Endothelial cell of umbilical vein (primary cell): ENCODE results near the gene SPTA1. TPM values are rescaled to one million over a fixed set of nuclear protein-coding genes. Genes with fewer than 3 reads are reported as not detected.
"Not testable (repeated sequence)": the region's sequence is repeated elsewhere in the genome, so short reads cannot be mapped to it uniquely, and the experiment has no call there.

ENCODE experiments used
- BruUV-seq: library from RNA; stranded (reverse); fragments of 400-500 nt; replicated peaks from 2 replicates; lab custom pipeline; 2021; lab: Mats Ljungman, UMichigan
- CTCF ChIA-PET: fragments of 300-600, 350-600 bp; sonication (Branson Sonifier 250); formaldehyde crosslinking; loops from one replicate; lab custom pipeline; 2021; ENCODE audit warnings: antibody characterized with exemption, inconsistent platforms; lab: Charles Lee
- POLR2A ChIA-PET: fragments of 300-600, 350-600 bp; sonication (Branson Sonifier 250); formaldehyde crosslinking; loops from one replicate; lab custom pipeline; 2021; ENCODE audit warnings: antibody characterized with exemption, inconsistent platforms; lab: Charles Lee
- DNase-seq: peaks from one replicate; pipeline ENCODE4 v3.0.0-alpha.2; 2011; ENCODE audit warnings: low read depth, low spot score
- FAIRE-seq: peaks from 2 replicates; lab custom pipeline; 2011; peaks lifted over from hg19 to GRCh38; lab: Jason Lieb, UNC
- H2AFZ ChIP-seq: 2 replicates; pipeline ENCODE4 v1.6.0; 2012; ENCODE audit warnings: low read depth, low read length, control low read depth, inconsistent platforms
- H3K27ac ChIP-seq: 2 replicates; pipeline ENCODE4 v1.5.1; 2011; ENCODE audit warnings: low read depth, mild to moderate bottlenecking, control low read depth, low read length, moderate library complexity; ENCODE audit not compliant: insufficient read depth
- H3K27me3 ChIP-seq, 2 experiments: 2 replicates each; pipeline versions ENCODE4 v1.6.0 to v1.6.1; 2011; ENCODE audit warnings: low read length in 2 of 2, mixed read lengths in 1 of 2; ENCODE audit not compliant: control insufficient read depth in 2 of 2, insufficient read depth in 2 of 2
- H3K36me3 ChIP-seq, 2 experiments: 2 replicates in 1 of 2; 3 replicates in 1 of 2; pipeline ENCODE4 v1.5.1; 2011; ENCODE audit warnings: low read length in 2 of 2, mild to moderate bottlenecking in 1 of 2, moderate library complexity in 1 of 2; ENCODE audit not compliant: control insufficient read depth in 2 of 2, insufficient read depth in 2 of 2; ENCODE audit errors: extremely low read depth in 1 of 2
- H3K4me1 ChIP-seq: 3 replicates; pipeline ENCODE4 v1.5.1; 2011; ENCODE audit warnings: mild to moderate bottlenecking, low read length; ENCODE audit not compliant: control insufficient read depth, insufficient read depth; ENCODE audit errors: extremely low read depth
- H3K4me2 ChIP-seq: 2 replicates; pipeline ENCODE4 v1.6.1; 2011; ENCODE audit warnings: low read length, control low read depth, mixed read lengths; ENCODE audit not compliant: insufficient read depth
- H3K4me3 ChIP-seq, 3 experiments: fragments of 200-600 bp in 1 of 3; sonication (generic), shearing (Covaris generic) in 1 of 3; replicated peaks in 1 of 3; 2 replicates each; pipeline ENCODE4 v1.5.1; 2011 to 2016; ENCODE audit warnings: control low read depth in 3 of 3, low read length in 3 of 3, mild to moderate bottlenecking in 2 of 3, inconsistent platforms in 1 of 3, low read depth in 1 of 3, moderate library complexity in 1 of 3; ENCODE audit not compliant: insufficient read depth in 1 of 3
- H3K79me2 ChIP-seq: 2 replicates; pipeline ENCODE4 v1.6.0; 2012; ENCODE audit warnings: low read length, inconsistent platforms; ENCODE audit not compliant: control insufficient read depth, insufficient read depth
- H3K9ac ChIP-seq: replicated peaks from 2 replicates; pipeline ENCODE3; 2011; ENCODE audit warnings: low read length, control low read depth; ENCODE audit not compliant: insufficient read depth; ENCODE audit errors: extremely low read depth
- H3K9me1 ChIP-seq: replicated peaks from 3 replicates; pipeline ENCODE4 v1.6.0; 2011; ENCODE audit warnings: mild to moderate bottlenecking, low read length; ENCODE audit not compliant: control insufficient read depth, insufficient read depth; ENCODE audit errors: extremely low read depth
- H3K9me3 ChIP-seq: replicated peaks from 2 replicates; pipeline ENCODE4 v1.5.1; 2012; ENCODE audit warnings: low read length, inconsistent platforms; ENCODE audit not compliant: control insufficient read depth, insufficient read depth
- H4K20me1 ChIP-seq: replicated peaks from 2 replicates; pipeline ENCODE3; 2011; ENCODE audit warnings: mild to moderate bottlenecking, low read length; ENCODE audit not compliant: control insufficient read depth, insufficient read depth; ENCODE audit errors: extremely low read depth
- CTCF ChIP-seq, 2 donors: IDR thresholded peaks; 1 replicate in 1 of 2; 2 replicates in 1 of 2; pipeline ENCODE4 v1.5.1; 2011; ENCODE audit warnings: low read length in 2 of 2, mild to moderate bottlenecking in 2 of 2, moderate library complexity in 2 of 2, control low read depth in 1 of 2, inconsistent platforms in 1 of 2, low read depth in 1 of 2; ENCODE audit not compliant: insufficient read depth in 1 of 2; ENCODE audit errors: extremely low read depth in 1 of 2
- EZH2 ChIP-seq: IDR thresholded peaks from 2 replicates; pipeline ENCODE4 v1.6.1; 2012; ENCODE audit warnings: borderline replicate concordance, low read depth, mild to moderate bottlenecking, moderate library complexity, low read length, inconsistent platforms; ENCODE audit not compliant: severe bottlenecking
- FOS ChIP-seq: IDR thresholded peaks from 2 replicates; pipeline ENCODE4 v1.6.1; 2011; ENCODE audit warnings: mild to moderate bottlenecking, low read length, moderate library complexity, borderline replicate concordance; ENCODE audit not compliant: insufficient read depth
- GATA2 ChIP-seq: IDR thresholded peaks from 2 replicates; pipeline ENCODE4 v1.7.0; 2011; ENCODE audit warnings: low read depth, mild to moderate bottlenecking, moderate library complexity, mixed read lengths, low read length; ENCODE audit not compliant: insufficient read length, insufficient read depth
- MYC ChIP-seq: IDR thresholded peaks from one replicate; pipeline ENCODE4 v1.6.1; 2011; ENCODE audit warnings: mild to moderate bottlenecking, low read depth, low read length
- POLR2A ChIP-seq: IDR thresholded peaks from 2 replicates; pipeline ENCODE4 v1.6.1; 2012; ENCODE audit warnings: low read depth, mild to moderate bottlenecking, control low read depth, low read length
- POLR2AphosphoS5 ChIP-seq: IDR thresholded peaks from 2 replicates; pipeline ENCODE4 v1.6.1; 2012; ENCODE audit warnings: low read depth, mild to moderate bottlenecking, control low read depth, low read length, moderate library complexity; ENCODE audit not compliant: insufficient read depth
- dilution Hi-C: fragments of 300-500 bp; cut with MboI; formaldehyde crosslinking; loops from one replicate; pipeline ENCODE4 v1.15.0; 2019; ENCODE audit warnings: low sequenced_read_pairs; ENCODE audit not compliant: extremely low pct_ligation_motif_present
- intact Hi-C: fragments of 100-400 bp; cut with micrococcal nuclease; formaldehyde crosslinking; loops from one replicate; pipeline ENCODE4 v1.10.0; 2022
- polyA plus RNA-seq, 4 experiments: library from polyadenylated mRNA; depleted of rRNA in 3 of 4; stranded (reverse) in 3 of 4; unstranded in 1 of 4; fragments of >200 nt; gene quantifications; 2 replicates each; pipeline versions ENCODE4 v1.2.1 to v1.2.3, GENCODE V29; 2011 to 2012; ENCODE audit warnings: missing spikeins in 1 of 4
- total RNA-seq: library from RNA; stranded (reverse); gene quantifications from 2 replicates; pipeline ENCODE4 v1.2.3, GENCODE V29; 2021
- TF ChIP-seq, protein P1 (sequence below): IDR thresholded peaks from 2 replicates; pipeline ENCODE4 v1.6.1; 2011; ENCODE audit not compliant: insufficient read depth, insufficient read length

SPTA1 gene
- total and polyA plus RNA-seq, 2 donors (not counting 3 experiments of a cell fraction or from before 2014, with no cell fraction given): 0.01 to 0.84 TPM

GRCh38 chr1:158691907-158692306, 5.4 kb upstream of the SPTA1 start:
- no peaks in the 10 kb centered on the region for H3K9me1 ChIP-seq
- no peak overlapping the region for H3K4me3 ChIP-seq
- H2AFZ ChIP-seq: no peak overlapping the region
- no peaks in the 10 kb centered on the region for H3K27me3 ChIP-seq
- dilution Hi-C loops: no loop called here
- DNase-seq (no peak), FAIRE-seq (no peak)
- H3K9me3 ChIP-seq: no peaks in the 10 kb centered on the region
- CTCF ChIA-PET: no interaction called here
- H3K4me2 ChIP-seq: no peak overlapping the region
- no peaks in the 10 kb centered on the region for H3K4me1 ChIP-seq
- BruUV-seq: no TSS peak
- no peak overlapping the region for H3K9ac ChIP-seq
- no peaks in the 10 kb centered on the region for H3K79me2 ChIP-seq
- no peak for TF ChIP-seq MYC
- no peaks in the 10 kb centered on the region for H4K20me1 ChIP-seq
- no peaks in the 10 kb centered on the region for H3K36me3 ChIP-seq
- intact Hi-C loops: no loop called here
- POLR2A ChIA-PET: no interaction called here
- no peak overlapping the region for H3K27ac ChIP-seq

- H3K4me1 ChIP-seq, H3K9me1 ChIP-seq, CTCF ChIA-PET, intact Hi-C loops, H3K79me2 ChIP-seq, H4K20me1 ChIP-seq, BruUV-seq, H3K4me2 ChIP-seq, H3K4me3 ChIP-seq, H3K27me3 ChIP-seq, H3K9me3 ChIP-seq, H2AFZ ChIP-seq, dilution Hi-C loops, DNase-seq, H3K9ac ChIP-seq, POLR2A ChIA-PET, H3K27ac ChIP-seq, FAIRE-seq, H3K36me3 ChIP-seq: not testable (repeated sequence)
These were observed 4.6 kb upstream of the SPTA1 start for GRCh38 chr1:158691149-158691548.

DNA sequence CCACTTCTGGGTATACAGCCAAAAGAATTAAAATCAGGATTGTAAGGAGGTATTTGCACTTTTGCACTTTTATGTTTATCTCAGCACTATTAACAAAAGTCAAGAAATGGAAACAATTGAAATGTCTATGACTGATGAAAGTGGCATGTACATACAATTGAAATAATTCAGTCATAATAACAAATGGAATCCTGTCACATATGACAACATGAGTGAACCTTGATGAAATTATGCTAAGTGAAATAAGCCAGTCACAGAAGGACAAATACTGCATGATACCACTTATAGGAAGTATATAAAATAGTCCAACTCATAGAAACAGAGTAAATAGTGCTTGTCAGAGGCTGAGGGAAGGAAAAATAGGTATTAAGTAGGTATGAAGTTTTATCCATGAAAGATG, 3.4 kb upstream of the SPTA1 start:
- Histone ChIP-seq H3K9me3 (no peaks in the 10 kb centered on the region), H3K36me3 (no peaks in the 10 kb centered on the region), H4K20me1 (no peaks in the 10 kb centered on the region), H3K27ac (no peak overlapping the region), H3K9ac (no peak overlapping the region), H3K9me1 (no peaks in the 10 kb centered on the region), H3K4me2 (no peak overlapping the region), H2AFZ (no peak overlapping the region), H3K4me1 (no peaks in the 10 kb centered on the region), H3K4me3 (no peak overlapping the region), H3K79me2 (no peaks in the 10 kb centered on the region), H3K27me3 (no peaks in the 10 kb centered on the region)
- ChIA-PET POLR2A (no interaction called here), CTCF (no interaction called here)
- intact Hi-C loops (no loop called here), dilution Hi-C loops (no loop called here)
- TF ChIP-seq POLR2AphosphoS5 (no peak), POLR2A (no peak), FOS (no peak), GATA2 (no peak), EZH2 (no peak), MYC (no peak), CTCF (IDR thresholded peaks at IDR 0.05; ENCODE audit: extremely low read depth in 1 of 2, insufficient read depth in 1 of 2, low read depth in 1 of 2, low read length in 2 of 2) (no peak)
- TF ChIP-seq, protein P1, sequence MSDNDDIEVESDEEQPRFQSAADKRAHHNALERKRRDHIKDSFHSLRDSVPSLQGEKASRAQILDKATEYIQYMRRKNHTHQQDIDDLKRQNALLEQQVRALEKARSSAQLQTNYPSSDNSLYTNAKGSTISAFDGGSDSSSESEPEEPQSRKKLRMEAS: no peak
- BruUV-seq: no TSS peak
- no peak for FAIRE-seq
- DNase-seq: no peak
